GM11168 (cell line): ENCODE measurements around the gene PELI2.

Experiments used
- in situ Hi-C: fragments of 300-500 bp; cut with MboI; formaldehyde crosslinking; loops from one replicate; pipeline ENCODE4 v1.12.0; 2022; ENCODE audit warnings: low sequenced_read_pairs; ENCODE audit not compliant: unreplicated experiment

The PELI2 gene

DNA sequence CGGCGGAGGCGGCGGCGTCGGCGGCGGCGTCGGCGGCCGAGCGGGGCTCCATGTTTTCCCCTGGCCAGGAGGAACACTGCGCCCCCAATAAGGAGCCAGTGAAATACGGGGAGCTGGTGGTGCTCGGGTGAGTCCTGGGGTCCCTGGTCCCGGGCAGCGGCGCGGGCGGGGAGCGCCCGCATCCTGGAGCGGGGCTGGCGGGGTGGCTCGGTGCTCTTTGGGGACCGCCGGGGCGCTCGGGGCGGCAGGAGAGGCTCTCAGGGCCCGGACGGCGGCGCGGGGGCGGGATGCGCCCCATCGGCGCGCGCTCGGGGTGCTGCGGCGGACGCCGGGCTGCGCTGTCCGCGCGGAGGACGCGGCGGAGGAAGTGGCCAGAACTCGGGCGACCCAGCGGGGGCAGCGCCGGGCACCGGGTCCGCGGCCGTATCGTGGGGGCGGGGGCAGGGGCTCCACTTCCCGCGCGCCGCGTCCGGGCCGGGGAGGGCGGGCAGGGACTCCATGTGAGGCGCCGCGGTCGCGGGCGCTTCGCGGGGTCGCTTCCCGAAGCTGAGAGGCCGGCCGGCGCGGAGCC is 485 bp downstream of the PELI2 start:
- in situ Hi-C loops, result no loop called here

DNA sequence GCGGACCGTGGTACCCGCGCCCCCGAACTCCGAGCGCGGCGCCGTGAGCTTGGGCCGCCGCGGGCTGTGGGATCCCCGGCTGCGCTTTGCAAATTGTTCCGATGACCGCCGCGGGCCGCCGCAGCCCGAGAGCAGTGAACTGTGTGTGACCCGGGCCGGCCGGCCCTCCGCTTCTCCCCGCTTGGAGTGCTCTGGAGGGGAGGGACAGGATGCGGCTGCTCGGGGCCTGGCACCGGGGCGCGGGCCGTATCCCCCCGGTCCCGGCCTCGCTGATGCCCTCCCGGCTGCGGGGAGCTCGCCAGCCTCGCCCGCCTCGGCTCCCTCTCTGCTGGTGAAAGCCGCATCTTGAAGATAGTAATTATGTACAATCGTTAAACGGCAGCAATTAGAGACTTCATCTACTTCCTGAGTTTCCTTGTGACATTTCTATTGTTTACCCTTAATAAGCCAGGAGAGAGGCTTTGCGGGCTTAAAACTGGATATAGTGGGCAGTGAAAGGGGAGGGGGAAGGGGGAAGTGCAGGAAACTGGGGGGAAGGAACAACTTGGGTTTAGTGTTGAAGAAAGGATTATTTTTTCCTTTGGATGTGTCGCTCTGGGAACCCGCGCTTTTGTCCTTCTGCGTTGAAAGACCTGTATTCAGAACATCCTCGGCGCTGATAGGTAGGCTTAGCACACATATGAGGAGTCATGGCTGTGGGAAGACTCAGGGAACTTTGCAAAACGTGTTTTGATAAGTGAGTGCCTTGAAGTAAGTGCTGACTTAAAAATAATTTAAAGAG is 1.2 kb downstream of the PELI2 start:
- in situ Hi-C loops, result no loop called here

DNA sequence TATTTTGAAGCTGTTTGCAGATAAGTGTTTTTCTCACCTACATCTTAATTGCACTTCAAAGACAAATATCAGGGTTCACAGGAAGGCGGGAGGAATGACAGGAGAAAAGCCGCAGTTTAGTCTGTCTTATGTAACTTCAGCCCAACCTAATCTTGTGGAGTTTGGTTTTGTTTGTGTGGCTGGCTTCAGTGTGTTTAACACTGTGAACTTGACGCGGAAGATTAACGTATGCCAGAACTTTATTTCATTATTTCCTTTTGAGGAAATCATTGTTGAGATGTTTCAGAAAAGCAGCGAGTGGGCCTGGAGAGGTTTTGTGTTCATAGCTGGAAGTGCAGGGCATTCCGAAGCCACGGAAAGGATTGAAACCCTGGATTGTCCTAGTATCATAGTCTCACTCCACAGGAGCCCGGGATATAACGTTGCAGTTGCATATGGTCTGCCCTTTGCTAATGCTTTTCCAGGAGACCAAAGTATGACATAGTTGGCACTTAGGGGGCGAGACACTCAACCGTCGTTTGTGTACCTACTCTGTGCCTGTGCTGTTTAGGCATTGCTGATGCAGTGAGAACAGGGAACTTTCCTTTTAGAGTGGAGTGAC is 2.0 kb downstream of the PELI2 start:
- in situ Hi-C loops, result no loop called here

DNA sequence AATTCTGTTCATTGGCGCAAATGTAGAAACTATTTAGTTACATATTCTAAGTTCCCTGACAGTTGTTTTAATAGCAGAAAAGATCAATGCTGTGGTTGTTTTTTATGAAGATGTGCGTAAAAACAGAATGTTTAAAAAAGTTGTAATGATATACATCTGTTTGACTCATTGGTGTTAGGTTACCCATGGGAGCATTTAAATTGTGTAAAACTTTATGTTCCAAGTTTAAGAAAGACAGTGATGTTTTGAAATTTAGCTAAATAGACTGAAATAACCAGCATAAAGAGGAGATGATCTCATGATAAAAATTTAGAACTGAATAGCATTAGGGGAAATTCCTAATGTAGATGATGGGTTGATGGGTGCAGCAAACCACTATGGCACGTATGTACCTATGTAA is 3.6 kb downstream of the PELI2 start:
- in situ Hi-C loops, result no loop called here

DNA sequence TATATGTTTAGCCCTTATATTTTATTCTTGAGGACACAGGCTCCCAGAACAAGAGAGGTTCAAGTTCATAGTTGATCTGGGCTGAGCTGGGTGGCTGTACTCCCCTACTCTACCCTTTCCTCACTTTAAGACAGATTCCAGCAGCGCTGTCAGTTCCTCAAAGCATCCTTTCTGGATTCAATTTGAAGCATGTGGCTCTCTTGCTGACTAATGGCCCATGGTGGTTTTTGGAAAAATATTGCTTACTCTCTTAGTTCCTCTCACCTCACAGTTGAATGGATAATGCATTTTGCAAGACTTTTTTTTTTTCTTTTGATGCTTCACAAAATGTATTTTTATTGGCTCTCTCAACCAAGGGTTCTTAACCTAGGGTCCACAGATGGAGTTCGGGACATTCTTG is 4.1 kb downstream of the PELI2 start:
- in situ Hi-C loops, result no loop called here

DNA sequence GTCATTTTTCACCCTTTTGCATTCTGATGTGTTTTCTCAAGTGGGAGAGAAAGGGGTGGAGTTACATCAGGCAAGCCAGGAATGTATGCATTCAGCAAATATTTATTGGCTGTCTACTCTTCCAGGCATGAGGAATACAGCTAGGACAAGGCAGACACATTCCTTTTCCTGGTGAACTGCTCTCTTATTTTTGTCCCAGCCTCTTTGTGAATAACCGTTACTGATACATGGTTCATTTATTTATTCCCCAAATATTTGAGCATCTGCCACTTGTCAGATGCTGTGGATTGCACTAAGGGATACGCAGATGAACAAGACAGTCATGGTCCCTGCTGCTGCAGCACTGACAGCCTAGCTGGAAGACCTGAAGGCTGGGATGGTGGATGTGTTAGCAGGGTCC is 6.1 kb downstream of the PELI2 start:
- in situ Hi-C loops, result no loop called here

DNA sequence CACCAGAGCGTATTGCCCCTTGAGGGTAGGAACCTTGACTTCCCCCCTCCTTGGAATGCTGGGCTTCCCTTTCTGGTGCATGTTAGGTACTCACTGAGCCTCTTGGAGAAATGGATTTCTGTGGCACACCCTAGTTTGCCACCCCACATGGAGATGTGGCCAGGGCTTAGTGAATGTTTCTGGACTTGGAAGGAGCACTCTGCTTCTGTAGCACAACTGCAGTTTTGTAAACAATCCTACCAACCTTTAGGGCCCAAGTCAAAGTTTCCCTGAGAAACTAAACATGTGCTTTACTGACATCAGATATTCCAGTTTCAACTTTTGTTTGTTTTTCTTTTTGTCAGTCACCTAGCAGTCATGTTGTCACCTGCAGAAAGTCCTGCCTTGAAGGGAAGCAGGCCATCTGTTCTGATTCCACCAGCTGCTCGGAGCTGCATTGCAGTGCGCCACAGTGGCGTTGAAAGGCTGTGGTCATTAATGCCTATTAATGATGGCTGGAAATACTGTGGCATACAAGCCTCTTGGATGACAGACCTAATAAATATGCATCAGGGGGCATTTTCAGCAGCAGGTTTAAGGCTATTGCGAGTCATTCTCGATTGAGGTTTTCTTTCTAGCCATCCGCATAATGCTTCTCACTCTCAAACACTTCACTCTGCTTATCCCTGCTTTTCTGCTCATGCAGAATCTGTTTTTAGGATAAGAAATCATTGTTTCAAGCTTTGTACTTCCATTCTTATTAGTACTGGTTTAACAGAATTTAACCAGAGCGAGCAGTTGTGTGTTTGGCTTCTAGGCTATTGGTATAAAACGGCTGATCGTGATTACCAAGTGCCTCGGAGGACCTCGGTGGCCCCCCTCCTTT is 7.8 kb downstream of the PELI2 start:
- in situ Hi-C loops, result no loop called here

DNA sequence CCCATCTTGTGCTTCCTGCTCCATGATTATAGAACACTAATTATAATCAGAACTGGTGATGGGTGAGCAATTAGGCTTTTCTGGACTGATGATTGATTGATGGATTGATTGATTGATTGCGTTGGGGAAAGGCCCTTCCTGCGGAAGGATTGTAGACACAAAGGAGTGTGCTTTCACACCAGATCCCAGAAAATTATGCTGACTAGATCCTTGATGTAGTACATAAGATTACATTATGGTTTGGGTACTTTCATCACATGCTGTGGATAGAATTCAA is 8.4 kb downstream of the PELI2 start:
- in situ Hi-C loops, result no loop called here

DNA sequence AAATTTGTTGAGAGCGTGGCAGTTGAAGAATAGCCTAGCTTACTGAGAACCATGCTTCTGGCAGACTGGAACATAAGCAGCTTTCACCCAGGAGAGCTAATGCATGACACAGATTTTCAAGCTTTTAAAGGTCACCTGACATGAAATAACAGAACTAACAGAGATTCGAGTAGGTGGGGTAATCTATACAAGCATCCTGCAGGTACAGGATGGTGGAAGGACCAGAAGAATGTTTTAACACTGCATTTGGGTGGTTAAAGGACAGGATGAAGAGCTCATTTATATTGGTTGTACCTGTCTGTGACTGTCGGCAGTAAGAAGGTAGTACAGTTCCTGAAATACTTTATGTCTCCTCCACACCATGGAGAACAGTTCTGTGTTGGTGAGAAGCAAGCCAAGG is 8.9 kb downstream of the PELI2 start:
- in situ Hi-C loops, result no loop called here

DNA sequence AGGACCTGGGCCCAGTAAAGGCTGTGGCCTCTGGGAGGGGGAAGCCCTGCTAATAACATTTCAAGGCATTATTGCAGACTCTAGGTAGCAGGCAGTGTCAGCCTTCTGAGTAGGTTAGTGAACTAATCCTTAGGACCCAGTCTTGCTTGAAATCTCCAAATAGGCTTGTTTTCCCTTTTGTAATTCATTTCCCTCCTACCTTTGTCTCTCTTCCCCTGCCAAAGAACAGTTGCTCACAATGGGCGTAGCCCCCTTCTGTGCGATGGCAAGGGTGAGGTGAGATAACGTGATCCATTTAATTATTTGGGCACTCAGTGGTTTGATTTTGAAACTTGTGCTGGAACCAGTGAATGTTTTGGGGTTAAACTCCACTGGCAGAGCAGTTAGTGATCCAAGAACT is 10.9 kb downstream of the PELI2 start:
- in situ Hi-C loops, result no loop called here

DNA sequence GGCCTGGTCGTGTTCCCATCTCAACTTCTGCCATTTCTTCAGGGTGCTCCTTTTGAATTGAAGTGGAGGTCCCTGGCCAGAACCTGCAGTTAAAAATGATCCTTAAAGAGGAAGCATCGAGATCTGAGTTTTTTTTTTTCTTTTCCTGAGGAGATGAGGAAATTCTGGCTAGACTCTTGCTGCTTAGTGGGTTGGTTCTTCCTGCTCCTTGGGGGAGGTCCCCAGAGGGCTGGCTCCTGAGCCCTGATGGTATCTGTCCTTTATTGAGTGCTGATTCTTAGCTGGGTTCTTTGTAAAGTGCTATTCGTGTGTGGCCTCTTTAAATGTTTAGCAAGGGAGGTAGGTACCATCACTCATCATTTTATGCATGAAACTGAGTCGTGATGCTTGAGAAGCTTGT is 11.7 kb downstream of the PELI2 start:
- in situ Hi-C loops, result no loop called here

DNA sequence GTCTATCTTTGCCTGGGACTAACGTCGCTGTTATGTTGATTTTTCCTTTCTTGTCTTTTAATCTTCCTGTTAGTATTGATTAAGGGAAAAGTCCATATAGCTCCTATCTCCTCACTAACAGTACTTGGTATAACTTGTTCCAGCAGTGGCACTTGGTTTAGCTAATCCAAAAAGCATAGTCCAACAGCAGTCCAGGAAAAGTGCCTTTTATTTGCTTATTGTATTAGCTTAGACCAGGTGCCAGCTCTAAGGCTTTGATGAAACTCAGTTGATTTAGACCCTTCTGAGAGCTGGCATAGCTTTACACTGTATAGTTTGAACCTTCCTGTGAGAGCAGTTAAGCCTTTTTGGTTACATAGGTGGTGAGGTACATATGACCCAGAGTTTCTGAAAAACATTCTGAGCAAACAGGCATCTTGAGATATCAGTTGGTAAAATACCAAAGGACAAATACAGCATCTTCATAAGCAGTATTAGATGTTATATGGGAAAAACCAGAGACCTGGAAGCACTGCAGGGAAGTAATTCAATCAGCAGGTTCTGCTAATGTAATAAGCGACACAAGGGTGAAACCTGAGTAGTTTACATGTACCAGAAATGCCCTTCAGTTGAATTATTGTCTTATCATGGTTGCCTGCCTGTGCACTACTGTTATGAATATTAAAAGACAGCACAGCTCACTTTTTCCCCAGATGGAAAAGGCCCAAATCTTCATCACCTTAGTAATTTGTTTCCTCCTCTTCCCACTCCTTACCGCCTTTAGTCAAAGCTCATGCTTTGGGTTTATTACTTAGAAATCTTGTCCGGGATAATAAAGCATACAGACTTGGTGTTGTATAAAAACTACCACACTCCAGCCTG is 13.0 kb downstream of the PELI2 start:
- in situ Hi-C loops, result no loop called here

DNA sequence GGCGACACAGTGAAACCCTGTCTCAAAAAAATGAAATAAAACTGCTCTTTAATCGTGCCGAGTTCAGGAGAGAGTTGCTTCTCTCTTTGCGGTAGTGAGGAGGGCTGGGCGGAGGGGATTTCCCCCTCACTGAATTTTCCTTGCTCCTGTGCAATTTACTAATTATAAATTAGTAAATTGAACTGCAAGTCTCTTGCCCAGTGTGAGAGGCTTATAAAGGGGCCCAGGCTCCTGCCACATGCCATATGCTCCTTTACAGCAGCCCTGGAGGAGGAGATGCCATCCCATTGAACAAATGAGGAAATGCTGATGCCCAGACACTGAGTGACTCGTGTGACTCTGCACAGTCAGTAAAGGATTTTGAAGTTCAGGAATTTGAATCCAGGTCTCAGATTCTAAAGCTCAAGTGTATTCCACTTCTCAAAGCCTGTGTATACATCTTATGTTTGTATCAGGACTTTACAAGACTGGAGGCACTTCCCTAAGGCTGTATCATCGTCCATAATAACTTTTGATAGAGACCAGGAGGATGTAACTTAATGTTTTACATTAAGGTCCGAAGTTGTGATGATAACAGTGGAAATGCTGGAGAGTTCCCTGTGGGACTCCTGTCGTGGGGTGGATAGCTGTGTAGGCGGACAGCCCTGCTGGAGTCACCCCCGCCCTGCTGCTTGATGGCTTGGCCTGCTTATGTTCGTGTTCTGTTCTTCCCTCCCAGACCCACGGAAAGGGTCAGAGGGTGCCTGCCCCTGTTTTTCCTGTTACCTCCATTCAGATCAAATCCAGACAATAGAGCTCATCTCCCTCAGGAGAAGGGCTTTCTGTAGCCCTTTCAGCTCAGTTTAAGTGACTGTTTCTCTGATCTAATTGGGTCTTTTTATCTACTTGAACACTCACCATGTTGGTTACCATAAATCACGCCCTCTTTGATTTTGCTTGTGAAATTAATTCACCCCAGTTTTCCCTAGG is 13.9 kb downstream of the PELI2 start:
- in situ Hi-C loops, result no loop called here

DNA sequence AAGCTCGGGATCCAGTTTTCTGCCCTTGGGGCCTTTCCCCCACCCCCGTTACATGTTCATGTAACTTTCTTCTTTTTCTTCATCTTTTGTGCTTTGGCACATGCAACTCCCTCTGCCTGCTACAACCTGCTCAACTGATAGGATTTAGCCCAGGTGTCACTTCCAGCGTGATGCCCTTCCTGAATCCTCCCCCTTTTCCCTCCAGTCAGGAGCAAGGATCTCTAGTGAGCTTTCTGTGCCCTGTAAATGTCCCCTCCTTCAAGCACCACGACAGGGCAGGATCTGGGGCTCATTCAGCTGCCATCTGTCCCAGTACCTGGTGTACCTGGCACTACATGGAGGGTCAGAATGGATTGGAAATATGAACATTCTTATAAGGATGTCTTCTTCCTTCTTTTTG is 15.3 kb downstream of the PELI2 start:
- in situ Hi-C loops, result no loop called here

DNA sequence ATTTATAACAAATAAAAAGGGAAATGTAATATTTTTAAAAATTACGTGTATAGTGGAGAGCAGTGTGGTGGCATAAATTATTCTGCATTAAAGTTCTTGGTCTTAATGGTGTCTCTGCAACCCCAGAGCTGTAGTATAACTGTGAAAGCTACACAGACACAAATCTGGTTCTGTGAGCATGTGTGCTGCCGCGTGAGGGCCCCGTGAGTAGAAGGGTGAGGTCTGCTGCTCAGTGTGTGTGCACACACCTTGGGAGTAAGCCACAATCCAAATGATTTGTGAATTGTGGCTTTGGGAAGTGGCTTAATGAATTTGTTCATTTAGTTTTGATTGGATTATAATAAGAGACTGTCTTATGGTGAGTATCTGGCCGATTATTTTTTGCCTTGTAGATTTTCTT is 16.8 kb downstream of the PELI2 start:
- in situ Hi-C loops, result no loop called here

DNA sequence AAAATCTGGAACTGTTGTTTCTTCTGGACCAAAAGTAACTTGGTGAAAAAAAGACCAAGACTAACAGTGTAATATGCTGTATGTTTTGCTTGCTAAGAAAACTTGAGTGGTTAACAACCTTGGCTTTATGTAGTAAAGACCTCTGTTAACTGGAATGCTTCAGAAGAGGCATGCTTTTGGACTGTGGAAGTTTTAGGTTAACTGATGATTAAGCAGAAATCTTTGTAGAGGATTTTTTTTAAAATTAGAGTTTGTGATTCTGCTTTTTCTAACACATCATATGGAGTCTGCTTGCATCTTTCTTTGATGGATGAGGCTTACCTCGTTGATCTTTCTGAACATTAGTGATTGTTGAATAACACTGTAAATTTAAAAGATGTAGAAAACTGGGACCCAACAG is 17.5 kb downstream of the PELI2 start:
- in situ Hi-C loops, result no loop called here

DNA sequence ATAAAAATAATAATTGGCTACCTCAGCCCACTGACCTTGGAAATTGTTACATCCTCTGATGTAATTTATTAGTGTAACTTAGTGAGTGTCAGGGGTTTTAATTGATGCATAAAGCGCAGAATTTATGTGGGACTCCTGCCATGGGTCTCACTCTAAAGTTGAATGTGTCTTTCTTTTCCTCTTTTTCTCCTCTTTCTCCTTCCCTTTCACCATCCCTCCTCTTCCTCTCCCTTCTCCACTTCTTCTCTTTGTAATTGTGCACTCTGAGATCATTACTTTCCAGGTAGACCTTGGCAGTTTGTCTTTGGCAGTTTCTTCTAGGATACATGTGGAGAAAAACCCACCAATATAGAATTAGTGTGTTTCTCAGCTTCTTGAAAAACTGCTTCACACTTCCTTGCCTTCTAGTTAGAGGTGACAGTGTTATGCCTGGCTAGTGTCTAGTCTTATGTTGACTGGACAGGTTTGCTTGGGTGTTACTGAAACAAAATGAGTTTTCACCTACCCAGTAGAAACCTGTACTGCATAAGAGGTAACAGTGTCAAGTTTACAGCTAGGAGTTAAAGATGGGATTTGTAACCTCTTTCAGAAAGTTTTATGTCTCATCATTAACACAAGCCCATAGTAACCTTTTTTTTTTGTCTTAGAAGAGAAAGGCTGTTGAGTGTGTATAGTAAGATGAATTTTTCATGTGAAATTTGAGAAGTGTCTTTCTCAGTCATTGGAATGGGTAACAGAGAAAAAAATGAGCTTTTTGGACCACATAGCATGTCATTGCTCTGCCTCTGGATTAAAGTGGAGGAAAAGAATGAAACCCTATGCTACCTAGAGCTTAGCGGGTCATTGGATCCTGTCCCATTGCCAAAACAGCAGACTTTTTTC is 18.6 kb downstream of the PELI2 start:
- in situ Hi-C loops, result no loop called here

DNA sequence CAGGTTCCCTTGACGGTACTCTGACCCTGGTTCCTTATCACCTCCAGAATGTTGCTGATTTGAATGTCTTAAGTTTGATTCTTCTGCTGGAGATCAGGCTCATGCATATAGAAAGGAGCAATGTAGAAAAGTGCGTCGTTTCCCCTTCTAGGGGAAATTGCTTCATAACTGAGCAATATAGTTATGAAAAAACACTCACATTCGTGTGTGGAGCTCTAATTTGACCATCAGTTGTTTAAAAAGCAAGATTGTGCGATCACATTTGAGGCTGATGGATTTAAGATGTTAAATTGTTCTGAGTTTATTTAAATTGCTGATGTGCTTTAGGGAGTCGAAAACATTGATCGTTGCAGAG is 19.2 kb downstream of the PELI2 start:
- in situ Hi-C loops, result no loop called here
